Peyer's patch (tissue), 4 donors: ENCODE data around the gene ANKRD22.

Experiments
- CTCF ChIP-seq, 6 experiments: fragments of 450-650 bp in 4 of 6; fragments of 200-600 bp in 2 of 6; sonication (generic) in 1 of 6; IDR thresholded peaks; one replicate each; pipeline ENCODE4 v1.5.1; 2017 to 2019; ENCODE audit warnings: antibody characterized with exemption in 6 of 6, mild to moderate bottlenecking in 3 of 6, moderate library complexity in 1 of 6
- POLR2A ChIP-seq, 2 donors: fragments of 450-650 bp; IDR thresholded peaks; one replicate each; pipeline ENCODE4 v1.5.1; 2017; ENCODE audit warnings: antibody characterized with exemption in 2 of 2, mild to moderate bottlenecking in 2 of 2, moderate library complexity in 2 of 2

DNA sequence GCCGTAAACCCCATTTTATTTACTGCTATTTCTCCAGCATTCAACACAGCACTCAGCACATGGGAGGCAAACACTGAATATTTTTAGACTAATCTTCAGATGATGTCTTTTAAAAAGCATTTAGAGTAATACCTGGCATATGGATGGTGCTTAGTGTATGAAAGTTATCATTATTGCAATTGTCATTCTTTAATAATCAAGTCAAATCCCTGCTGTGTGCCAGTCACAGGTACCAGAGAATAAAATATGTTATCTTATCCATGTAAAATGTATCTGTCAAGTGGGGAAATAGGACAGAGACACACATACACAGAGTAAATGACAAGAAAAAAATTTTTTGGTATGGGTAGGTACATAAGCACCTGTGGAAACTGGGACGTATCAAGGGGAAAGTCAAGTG is 18.5 kb downstream of the ANKRD22 start:
- TF ChIP-seq CTCF (IDR thresholded peaks at IDR 0.05) (no peak), POLR2A (IDR thresholded peaks at IDR 0.05) (no peak)
